GM06990 (cell line): Measurements from ENCODE around the gene TRPV2.

Experiments used
- DNase-seq: peaks from one replicate; pipeline ENCODE4 v3.0.0-alpha.2; 2011; ENCODE audit not compliant: insufficient read length; ENCODE audit errors: extremely low read depth
- H3K27me3 ChIP-seq: replicated peaks from 2 replicates; pipeline ENCODE4 v1.6.0; 2011; ENCODE audit warnings: low read length; ENCODE audit not compliant: control insufficient read depth, insufficient read depth
- H3K36me3 ChIP-seq: 2 replicates; pipeline ENCODE4 v1.5.1; 2011; ENCODE audit warnings: low read length; ENCODE audit not compliant: control insufficient read depth, insufficient read depth
- H3K4me3 ChIP-seq: replicated peaks from 2 replicates; pipeline ENCODE4 v1.5.1; 2011; ENCODE audit warnings: low read depth, mild to moderate bottlenecking, control low read depth, low read length
- TF ChIP-seq, protein P1 (sequence below): IDR thresholded peaks from 2 replicates; pipeline ENCODE4 v1.5.1; 2011; ENCODE audit warnings: low read length, control low read depth, mild to moderate bottlenecking, inconsistent platforms; ENCODE audit not compliant: insufficient read depth, poor library complexity, severe bottlenecking

TRPV2 gene

DNA sequence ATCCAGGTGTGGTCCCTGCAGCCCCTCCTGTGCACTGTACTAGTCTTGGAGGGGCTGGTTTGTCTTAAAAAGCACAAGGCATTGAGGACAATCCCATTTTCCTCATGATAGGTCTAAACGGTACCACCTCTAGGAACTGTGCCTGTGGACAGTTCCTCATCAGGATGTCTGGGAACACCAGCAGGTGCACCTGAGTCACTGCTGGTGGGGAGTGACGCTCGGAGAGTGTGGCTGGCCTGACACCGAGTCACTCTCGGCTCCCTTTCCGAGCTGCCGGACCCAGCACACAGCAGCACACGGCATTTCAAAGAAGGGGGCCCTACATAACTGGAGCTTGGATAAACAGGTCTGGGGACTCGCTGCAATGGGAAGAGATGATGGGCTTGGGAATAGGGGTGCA lies 51.0 kb downstream of the TRPV2 start:
- H3K36me3 ChIP-seq = no peaks in the 10 kb centered on the region
- H3K4me3 ChIP-seq = no peak overlapping the region
- no peak for DNase-seq
- TF ChIP-seq, protein P1, sequence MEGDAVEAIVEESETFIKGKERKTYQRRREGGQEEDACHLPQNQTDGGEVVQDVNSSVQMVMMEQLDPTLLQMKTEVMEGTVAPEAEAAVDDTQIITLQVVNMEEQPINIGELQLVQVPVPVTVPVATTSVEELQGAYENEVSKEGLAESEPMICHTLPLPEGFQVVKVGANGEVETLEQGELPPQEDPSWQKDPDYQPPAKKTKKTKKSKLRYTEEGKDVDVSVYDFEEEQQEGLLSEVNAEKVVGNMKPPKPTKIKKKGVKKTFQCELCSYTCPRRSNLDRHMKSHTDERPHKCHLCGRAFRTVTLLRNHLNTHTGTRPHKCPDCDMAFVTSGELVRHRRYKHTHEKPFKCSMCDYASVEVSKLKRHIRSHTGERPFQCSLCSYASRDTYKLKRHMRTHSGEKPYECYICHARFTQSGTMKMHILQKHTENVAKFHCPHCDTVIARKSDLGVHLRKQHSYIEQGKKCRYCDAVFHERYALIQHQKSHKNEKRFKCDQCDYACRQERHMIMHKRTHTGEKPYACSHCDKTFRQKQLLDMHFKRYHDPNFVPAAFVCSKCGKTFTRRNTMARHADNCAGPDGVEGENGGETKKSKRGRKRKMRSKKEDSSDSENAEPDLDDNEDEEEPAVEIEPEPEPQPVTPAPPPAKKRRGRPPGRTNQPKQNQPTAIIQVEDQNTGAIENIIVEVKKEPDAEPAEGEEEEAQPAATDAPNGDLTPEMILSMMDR = no peak
- no peaks in the 10 kb centered on the region for H3K27me3 ChIP-seq

DNA sequence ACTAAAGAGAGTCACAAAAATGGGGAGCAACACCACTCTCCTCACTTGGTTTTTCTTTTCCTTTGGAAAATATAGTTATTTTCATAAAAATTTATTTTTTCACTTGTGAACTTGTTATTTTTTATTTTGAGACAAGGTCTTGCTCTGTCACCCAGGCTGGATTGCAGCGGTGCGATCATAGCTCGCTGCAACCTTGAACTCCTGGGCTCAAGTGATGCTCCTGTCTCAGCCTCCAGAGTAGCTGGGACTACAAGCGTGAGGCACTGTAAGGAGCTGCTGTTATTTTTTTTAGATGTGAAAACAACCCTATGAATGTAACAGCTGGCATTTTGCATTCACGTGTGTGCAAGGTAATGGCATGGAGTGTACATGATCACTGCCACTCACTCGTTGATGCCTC lies 51.7 kb downstream of the TRPV2 start:
- no peak for DNase-seq
- no peaks in the 10 kb centered on the region for H3K36me3 ChIP-seq
- no peaks in the 10 kb centered on the region; the same call in 1 of the 2 replicates for H3K27me3 ChIP-seq
- no peak overlapping the region for H3K4me3 ChIP-seq
- TF ChIP-seq, protein P1 = no peak

DNA sequence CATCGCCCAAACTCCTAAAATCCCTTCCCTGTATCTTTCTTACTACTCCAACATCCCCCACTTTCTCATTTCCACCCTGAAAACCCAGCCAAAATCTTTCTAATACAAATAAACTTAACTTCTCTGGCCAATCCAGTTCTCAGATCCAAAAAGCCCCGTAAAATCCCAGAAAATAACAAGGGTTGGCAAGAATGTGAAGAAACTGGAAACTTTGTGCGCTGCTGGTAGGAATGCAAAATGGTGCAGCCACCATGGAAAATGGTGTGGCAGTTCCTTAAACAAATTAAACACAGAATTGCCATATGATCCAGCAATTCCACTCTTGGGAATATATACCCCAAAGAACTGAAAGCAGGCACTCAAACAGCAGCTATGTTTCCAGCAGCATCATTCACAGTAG lies 52.5 kb downstream of the TRPV2 start:
- no peak for DNase-seq
- TF ChIP-seq, protein P1 = no peak
- Histone ChIP-seq H3K4me3 (no peak overlapping the region), H3K27me3 (no peaks in the 10 kb centered on the region; the same call in 1 of the 2 replicates), H3K36me3 (no peaks in the 10 kb centered on the region)

DNA sequence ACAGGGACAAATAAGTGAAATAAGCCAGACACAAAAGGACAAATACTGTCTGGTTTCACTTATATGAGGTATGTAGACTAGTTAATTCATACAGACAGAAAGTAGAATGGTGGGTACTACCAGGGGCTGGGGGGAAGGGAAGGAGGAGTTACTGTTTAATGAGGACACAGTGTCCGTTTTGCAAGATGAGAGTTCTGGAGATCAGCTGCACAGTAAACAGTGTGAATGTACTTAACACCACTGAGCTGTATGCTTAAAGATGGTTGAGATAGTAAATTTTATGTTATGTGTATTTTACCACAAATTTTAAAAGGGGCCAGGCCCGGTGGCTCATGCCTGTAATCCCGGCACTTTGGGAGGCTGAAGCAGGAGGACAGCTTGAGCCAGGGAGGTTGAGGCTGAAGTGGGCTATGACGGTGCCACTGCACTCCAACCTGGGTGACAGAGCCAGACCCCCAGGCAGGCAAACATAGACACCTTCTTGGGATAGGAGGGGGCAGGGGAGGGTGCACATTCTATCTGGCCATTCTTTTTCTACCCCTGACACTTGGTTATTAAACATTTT lies 53.1 kb downstream of the TRPV2 start:
- DNase-seq = no peak
- TF ChIP-seq, protein P1 = no peak
- Histone ChIP-seq H3K36me3 (no peaks in the 10 kb centered on the region), H3K4me3 (no peak overlapping the region), H3K27me3 (no peaks in the 10 kb centered on the region; the same call in 1 of the 2 replicates)

DNA sequence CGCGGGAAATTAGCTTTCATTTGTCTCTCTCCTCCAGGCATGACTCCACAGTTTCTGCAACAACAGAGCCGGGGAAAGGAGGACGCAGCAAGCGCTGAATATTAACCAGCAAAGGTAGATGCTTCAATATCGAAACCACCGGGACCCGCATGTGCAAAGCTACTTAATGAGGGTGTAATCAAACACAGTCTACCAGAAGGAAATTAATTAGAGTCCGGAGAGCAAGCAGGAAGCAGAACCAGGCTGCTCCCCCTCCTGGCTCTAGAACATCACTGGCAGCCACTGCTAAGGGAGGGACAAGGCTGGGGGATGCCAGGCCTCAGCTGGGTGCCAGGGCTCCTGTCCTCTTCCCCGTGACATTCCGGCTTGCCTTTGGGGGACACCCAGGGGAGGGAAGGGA lies 54.9 kb downstream of the TRPV2 start:
- DNase-seq = no peak
- H3K36me3 ChIP-seq = no peaks in the 10 kb centered on the region
- no peaks in the 10 kb centered on the region; the same call in 1 of the 2 replicates for H3K27me3 ChIP-seq
- H3K4me3 ChIP-seq = no peak overlapping the region
- TF ChIP-seq, protein P1 = no peak

DNA sequence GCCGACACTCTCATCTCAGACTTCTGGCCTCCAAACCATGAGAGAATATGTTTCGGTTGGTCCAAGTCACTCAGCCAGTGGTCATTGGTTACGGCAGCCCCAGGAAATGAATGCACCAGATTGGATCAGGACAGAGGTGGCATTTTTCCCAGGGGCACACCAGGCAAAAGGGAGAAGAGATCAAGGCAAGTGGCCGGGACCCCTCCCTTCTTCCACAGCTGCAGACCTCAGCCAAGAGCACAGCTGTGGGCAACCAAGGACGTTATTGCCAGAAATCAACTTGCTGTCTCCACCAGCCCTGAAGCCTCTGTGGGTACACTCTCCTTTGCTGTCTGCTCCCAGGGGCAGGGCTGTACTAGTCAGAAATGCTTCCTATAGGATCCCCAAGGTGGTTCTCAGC lies 55.9 kb downstream of the TRPV2 start:
- no peak for DNase-seq
- no peaks in the 10 kb centered on the region for H3K36me3 ChIP-seq
- TF ChIP-seq, protein P1 = no peak
- H3K4me3 ChIP-seq = no peak overlapping the region
- no peaks in the 10 kb centered on the region; the same call in 1 of the 2 replicates for H3K27me3 ChIP-seq
